Mesothelial cell of epicardium (in vitro differentiated cells): ENCODE results near the gene CDH23. TPM values are rescaled to one million over a fixed set of nuclear protein-coding genes. Genes with fewer than 3 reads are reported as not detected.

ENCODE experiments used
- DNase-seq, 2 experiments: peaks; one replicate each; pipeline ENCODE4 v3.0.0; 2021; ENCODE audit warnings: low spot score in 2 of 2; ENCODE audit not compliant: unreplicated experiment in 2 of 2
- H3K27ac Mint-ChIP-seq: 2 replicates; pipeline ENCODE4 v1.8.0; 2021; ENCODE audit warnings: mixed read lengths
- H3K27me3 Mint-ChIP-seq: 2 replicates; pipeline ENCODE4 v1.8.0; 2021; ENCODE audit warnings: low read depth, mixed read lengths
- H3K36me3 Mint-ChIP-seq: 2 replicates; pipeline ENCODE4 v1.8.0; 2021; ENCODE audit warnings: mixed read lengths
- H3K4me1 Mint-ChIP-seq: 2 replicates; pipeline ENCODE4 v1.8.0; 2021; ENCODE audit warnings: mixed read lengths
- H3K4me3 Mint-ChIP-seq: 2 replicates; pipeline ENCODE4 v1.8.0; 2021; ENCODE audit warnings: mild to moderate bottlenecking, moderate library complexity, mixed read lengths
- H3K9me3 Mint-ChIP-seq: 2 replicates; pipeline ENCODE4 v1.8.0; 2021; ENCODE audit warnings: mixed read lengths
- CTCF ChIP-seq: fragments of 200-600 bp; sonication (generic); IDR thresholded peaks from one replicate; pipeline ENCODE4 v1.5.0; 2021; ENCODE audit warnings: antibody characterized with exemption; ENCODE audit not compliant: unreplicated experiment
- total RNA-seq: library from RNA; stranded (reverse); gene quantifications from 3 replicates; pipeline ENCODE4 v1.2.1, GENCODE V29; 2021

The CDH23 gene
- total RNA-seq, 1 donor from 2014 or later = 2.5 TPM

DNA sequence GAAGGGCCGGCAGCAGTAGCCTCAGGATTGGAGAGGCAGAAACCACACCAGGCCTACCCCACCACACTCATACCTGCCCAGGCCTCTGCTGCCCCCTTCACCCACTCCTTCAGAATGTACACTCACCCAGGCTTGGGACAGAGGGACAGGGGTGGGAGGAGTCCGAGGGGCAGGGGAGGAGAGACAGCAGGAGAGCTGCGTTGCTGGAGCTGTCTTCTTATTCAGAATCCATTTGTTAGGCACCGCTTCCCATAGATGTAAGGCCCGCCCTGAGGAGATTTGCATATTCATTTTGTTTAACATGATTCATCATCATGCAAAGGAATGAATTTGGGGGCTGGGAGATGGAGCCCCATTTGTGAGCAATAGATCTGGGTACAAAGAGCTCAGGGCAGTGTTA, 156.7 kb downstream of the CDH23 start:
- Mint-ChIP-seq H3K9me3 (no peaks in the 10 kb centered on the region), H3K27ac (no peak overlapping the region), H3K36me3 (no peaks in the 10 kb centered on the region), H3K4me1 (peaks cover 23% of the 10 kb centered on the region), H3K4me3 (no peak overlapping the region), H3K27me3 (no peaks in the 10 kb centered on the region)
- no peak for TF ChIP-seq CTCF
- no peak for DNase-seq

GRCh38 chr10:71554671-71555070, 158.0 kb downstream of the CDH23 start:
- DNase-seq = no peak
- no peak overlapping the region for H3K4me3 Mint-ChIP-seq
- H3K36me3 Mint-ChIP-seq = no peaks in the 10 kb centered on the region
- H3K27ac Mint-ChIP-seq = no peak overlapping the region
- peaks cover 5% of the 10 kb centered on the region for H3K27me3 Mint-ChIP-seq
- TF ChIP-seq CTCF = no peak
- peaks cover 21% of the 10 kb centered on the region for H3K4me1 Mint-ChIP-seq
- no peaks in the 10 kb centered on the region for H3K9me3 Mint-ChIP-seq

DNA sequence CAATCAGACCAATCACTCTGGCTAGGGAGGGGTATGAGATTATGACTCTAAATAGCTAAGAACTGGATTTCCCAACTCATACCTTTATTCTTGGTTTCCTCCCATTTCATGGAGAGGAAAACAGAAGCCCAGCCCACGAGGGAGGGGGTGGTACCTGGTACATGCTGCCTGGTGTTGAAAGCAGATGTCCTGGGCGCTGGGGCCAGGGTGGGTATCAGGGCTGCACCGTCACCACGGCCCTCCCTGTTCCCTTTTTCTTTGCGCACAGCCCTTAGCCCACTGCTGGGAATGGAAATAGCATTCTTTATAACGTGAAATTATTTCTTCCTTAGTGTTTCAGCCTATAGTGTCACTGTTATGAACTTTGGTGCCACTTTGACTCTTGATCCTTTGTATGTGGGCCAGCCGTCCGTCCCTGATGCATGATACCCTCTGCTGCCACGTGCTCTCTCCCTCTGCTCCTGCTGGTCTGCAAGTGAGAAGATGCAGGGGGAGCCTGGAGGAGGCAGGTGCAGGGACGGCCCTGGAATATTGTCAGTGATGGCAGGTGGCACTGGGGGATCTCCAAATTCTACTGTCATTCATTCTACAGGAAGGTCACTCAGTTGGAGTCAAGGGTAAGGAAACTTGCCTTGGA, 158.5 kb downstream of the CDH23 start:
- no peak for DNase-seq
- peaks cover 22% of the 10 kb centered on the region for H3K4me1 Mint-ChIP-seq
- no peaks in the 10 kb centered on the region for H3K9me3 Mint-ChIP-seq
- no peak overlapping the region for H3K27ac Mint-ChIP-seq
- H3K36me3 Mint-ChIP-seq = no peaks in the 10 kb centered on the region
- H3K27me3 Mint-ChIP-seq = peaks cover 10% of the 10 kb centered on the region
- TF ChIP-seq CTCF = no peak
- no peak overlapping the region for H3K4me3 Mint-ChIP-seq

DNA sequence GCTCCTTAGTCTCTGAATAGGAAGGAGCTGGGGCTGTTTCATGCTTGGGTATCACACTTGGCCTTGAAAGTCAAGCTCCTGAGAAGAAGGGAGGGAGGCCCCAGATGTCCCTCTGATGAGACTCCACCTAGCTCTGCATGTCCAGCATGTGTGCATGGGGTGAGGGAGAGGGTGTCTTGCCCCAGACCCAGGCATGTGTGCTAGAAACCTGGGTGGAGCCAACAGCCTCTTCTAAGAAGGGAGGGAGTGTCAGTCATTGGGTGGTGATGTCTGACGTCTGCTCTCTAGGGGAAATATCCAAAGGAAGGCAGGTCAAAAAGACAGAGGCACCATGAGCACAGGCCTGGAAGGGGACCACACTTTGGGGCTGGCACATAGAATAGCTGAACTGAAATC, 159.0 kb downstream of the CDH23 start:
- Mint-ChIP-seq H3K4me3 (no peak overlapping the region), H3K36me3 (no peaks in the 10 kb centered on the region), H3K27me3 (peaks cover 10% of the 10 kb centered on the region), H3K9me3 (no peaks in the 10 kb centered on the region), H3K27ac (no peak overlapping the region), H3K4me1 (peaks cover 22% of the 10 kb centered on the region)
- no peak for DNase-seq
- no peak for TF ChIP-seq CTCF

GRCh38 chr10:71558991-71559390, 162.3 kb downstream of the CDH23 start:
- Mint-ChIP-seq H3K36me3 (no peaks in the 10 kb centered on the region), H3K27me3 (peaks cover 10% of the 10 kb centered on the region), H3K27ac (no peak overlapping the region), H3K9me3 (no peaks in the 10 kb centered on the region), H3K4me3 (no peak overlapping the region), H3K4me1 (peaks cover 24% of the 10 kb centered on the region)
- no peak for DNase-seq
- no peak for TF ChIP-seq CTCF

DNA sequence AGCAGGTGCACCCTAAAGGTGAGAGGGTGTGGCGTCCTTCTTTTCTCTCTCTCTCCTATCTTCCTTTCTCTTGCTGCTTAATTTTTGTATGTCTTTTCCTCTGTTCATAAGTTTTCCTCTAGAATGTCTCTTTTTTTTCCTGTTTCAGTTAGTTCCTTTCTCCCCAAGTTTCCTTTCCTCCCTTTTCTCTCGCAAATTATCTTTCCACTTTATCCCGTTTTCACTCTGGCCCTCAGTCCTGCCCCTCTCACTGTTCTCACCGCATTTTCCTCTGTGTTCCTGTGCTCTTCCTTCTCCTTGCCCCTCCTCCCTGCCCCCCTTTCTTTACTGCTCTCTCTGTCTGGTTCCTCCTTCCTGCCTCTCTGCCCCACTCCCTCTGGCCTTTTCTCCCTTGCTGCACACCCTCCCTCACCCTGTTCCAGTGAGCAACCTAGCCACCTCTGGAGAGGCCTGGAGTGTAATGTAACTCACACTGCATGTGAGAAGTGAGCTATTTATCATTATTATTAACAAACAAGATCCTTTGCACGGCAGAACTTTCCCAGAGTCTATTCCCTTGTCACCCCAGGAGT, 164.4 kb downstream of the CDH23 start:
- H3K4me1 Mint-ChIP-seq = peaks cover 35% of the 10 kb centered on the region
- H3K4me3 Mint-ChIP-seq = no peak overlapping the region
- no peaks in the 10 kb centered on the region for H3K9me3 Mint-ChIP-seq
- no peak for TF ChIP-seq CTCF
- H3K36me3 Mint-ChIP-seq = no peaks in the 10 kb centered on the region
- DNase-seq = no peak
- H3K27ac Mint-ChIP-seq = peak overlapping the region; percentile 7
- H3K27me3 Mint-ChIP-seq = peaks cover 10% of the 10 kb centered on the region
